HG03108 (cell line): ENCODE measurements around the gene MICB.
"Not testable (repeated sequence)": the region's sequence is repeated elsewhere in the genome, so short reads cannot be mapped to it uniquely, and the experiment has no call there.

Experiments used
- ATAC-seq: cut with Tn5 transposase; IDR thresholded peaks from one replicate; pipeline ENCODE4 v1.9.1; 2021; ENCODE audit warnings: moderate library complexity; ENCODE audit not compliant: unreplicated experiment

The MICB gene

GRCh38 chr6:31473780-31474761 is 23.9 kb upstream of the MICB start:
- ATAC-seq, result no peak

DNA sequence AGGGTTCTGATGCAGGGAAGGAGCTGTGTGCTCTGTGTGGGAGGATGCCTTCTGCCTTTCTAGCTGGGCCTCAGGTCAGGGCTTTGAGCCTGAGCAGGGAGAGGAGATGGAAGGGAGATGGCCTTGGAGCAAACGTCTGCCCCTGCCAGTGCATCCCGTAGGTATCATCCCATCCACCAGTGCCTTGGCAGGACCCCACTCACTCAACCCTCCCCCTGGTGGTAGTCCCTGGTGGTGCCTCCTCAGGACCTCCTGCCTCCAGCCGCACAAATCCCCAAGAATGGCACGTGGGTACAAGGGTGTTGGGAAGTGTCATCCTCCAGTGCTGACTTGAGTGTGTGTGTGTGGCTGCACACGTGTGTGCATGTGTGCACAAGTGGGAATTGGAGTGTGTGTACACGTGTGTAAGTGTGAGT is 23.1 kb upstream of the MICB start:
- no peak for ATAC-seq

DNA sequence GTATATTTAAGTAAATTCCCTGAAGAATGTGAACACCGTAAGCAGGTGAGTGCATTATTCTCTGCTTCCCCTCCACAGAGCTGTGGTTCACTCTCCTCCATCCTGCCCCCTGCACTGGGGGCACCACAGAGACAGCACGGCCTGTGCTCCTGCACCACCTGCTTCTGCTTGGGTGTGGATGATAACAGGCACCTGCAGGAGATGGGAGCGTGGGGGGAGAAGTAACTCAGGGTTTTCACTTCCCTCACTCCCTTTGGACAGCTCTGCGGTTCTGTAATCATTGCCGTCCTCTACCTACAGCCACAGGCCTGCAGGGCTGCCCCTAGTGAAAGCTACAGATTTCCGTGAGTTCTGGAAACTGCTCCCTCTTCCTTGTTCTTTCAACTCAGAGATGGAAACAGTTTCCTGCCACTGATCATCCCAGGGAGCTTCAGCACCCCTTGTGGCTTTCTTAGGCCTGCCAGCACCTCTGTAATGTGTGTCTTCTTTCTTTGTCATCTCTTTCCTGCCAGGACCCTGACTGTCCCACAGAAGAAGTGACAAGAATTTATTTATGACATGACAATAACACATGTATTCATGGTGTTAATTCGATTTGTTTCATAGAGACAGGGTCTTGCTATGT is 21.3 kb upstream of the MICB start:
- no peak for ATAC-seq

GRCh38 chr6:31477521-31477920 is 20.4 kb upstream of the MICB start:
- ATAC-seq, result no peak

DNA sequence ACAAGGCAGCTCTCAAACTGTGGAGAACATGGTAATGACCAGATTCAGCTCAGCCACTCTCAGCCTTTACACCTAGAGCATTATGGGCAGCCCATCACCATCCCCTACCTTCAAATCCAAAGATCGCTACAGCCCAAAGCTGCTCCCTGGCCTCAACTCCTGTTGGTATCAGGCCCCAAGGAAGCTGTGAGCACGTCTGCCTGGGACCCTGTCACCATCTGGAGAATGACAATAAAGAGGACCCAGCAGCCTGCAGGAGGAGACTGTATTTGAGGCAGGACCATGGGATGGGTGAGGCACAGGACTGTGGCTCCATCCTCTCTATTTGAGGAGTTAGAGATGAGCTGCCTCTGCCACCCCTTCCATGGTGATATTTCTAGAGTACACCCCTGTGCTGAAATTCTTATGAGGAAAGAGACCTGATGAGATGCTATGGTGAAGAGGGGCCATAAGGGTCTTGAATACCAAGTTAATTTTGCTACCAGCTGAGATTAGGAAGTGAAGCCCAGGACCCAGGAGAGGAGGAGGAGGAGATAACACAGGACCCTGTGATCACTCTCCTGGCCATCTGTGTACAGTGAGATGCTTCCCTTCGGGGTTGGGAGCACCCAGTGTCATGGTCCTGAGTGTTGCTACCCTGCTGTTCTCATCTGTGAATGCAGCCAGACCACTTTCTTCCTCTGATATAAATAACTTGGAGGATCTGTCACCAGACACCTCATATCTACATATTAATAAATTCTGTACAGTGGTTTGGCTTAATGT is 19.6 kb upstream of the MICB start:
- no peak for ATAC-seq

- no peak for ATAC-seq
Measured at GRCh38 chr6:31479151-31479932, 18.6 kb upstream of the MICB start.

GRCh38 chr6:31479933-31480535 is 17.9 kb upstream of the MICB start:
- no peak for ATAC-seq

DNA sequence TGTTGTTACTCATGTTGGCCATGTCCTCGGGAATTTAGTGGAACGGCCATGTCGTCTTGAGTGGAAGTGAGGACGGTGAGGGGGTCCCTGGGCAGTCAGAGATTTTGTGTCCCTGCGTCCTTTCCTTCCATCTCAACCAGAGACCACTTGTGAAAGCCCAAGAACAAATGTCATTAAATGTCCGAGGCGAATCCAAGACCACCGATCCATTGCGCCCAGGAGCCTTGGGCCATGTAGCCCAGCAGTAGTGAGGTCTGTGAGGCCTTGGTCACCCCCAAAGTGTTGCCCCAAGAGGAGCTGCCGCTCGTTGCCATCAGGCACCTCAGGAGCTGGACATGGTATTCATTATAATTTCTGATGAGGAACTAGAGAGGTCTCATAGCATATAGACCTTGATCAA is 17.4 kb upstream of the MICB start:
- no peak for ATAC-seq

DNA sequence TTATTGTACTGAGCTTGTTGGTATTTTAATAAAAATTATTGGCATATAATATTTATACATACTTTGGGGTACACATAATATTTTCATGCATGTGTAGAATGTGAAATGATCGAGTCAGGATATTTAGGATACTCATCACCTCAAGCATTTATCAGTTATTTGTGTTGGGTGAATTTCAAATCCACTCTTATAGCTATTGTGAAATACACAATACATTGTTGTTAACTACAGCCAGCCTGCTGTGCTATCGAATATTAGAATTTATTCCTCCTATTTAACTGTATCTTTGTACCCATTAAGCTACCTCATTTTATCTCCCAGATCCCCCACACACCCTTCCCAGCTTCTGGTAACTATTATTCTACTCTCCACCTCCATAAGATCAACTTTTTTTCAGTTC is 14.6 kb upstream of the MICB start:
- no peak for ATAC-seq

DNA sequence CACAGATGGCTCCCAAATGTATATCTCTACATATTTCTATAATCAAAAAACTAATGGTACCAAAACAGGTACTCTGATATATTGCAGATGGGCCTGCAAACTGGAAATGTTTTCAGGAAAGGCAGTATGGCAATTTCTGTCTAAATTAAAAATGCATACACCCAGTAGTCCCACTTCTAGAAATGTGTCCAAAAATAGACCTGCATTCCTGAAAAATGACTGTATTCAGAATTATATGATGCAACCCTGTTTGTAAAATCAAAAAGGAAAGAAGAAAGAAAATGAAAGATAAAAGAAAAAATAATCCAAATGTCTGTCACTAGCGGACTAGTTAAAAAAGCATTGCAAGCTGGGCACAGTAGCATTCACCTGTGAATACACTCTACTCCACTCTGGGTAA is 12.9 kb upstream of the MICB start:
- ATAC-seq, result no peak

- ATAC-seq, result not testable (repeated sequence)
Measured at GRCh38 chr6:31486065-31486837, 11.7 kb upstream of the MICB start.

GRCh38 chr6:31487674-31488073 is 10.3 kb upstream of the MICB start:
- ATAC-seq, result not testable (repeated sequence)

GRCh38 chr6:31489086-31489485 is 8.9 kb upstream of the MICB start:
- ATAC-seq, result no peak

DNA sequence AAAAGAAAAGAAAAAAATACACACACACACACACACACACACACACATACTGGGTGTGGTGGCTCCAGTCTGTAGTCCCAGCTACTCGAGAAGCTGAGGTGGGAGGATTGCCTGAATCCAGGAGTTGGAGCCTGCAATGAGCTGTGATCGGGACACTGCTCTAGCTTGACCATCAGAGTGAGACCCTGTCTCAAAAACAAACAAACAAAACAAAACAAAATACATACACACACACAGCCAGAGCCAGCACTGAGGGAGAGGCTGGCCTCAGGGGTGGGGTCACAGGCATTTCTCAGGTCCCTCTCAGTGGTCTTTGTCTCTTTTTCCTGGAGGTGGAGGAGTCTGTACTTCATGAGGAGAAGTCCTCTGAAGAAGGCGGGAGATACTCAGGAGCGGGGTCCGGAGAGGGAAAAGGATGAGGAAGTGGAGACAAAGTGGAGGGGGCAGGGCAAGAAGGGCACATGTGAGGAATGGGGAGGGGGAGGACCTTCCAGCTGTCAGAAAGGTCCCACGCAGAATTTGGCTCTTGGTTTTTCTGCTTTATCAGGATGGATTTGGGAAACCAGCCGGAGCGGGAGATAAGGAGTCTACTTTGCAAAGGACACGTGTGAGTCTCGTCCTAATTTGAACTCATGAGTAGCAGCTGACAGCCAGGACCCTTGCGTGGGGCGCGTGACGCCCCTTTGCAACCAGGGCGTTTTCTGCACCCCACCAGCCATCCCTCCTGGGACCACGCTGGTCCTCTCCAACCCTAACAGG is 7.7 kb upstream of the MICB start:
- ATAC-seq, result no peak

DNA sequence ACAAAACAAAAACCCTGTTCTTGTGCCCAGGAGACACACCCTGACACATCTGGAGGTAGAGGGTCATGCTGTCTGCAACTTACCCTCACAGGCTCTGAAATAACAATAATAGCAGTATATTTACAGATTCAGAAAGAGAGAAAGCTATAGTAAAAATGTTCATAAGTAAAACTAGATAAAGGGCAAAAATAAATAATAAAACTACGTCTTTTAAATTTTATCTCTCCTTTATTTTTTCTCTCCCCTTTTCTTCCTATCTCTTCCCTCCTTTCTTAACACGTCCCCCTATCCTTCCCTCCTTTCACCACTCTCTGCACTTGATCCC is 4.4 kb upstream of the MICB start:
- not testable (repeated sequence) for ATAC-seq

- no peak for ATAC-seq
Measured at GRCh38 chr6:31493875-31494694, 3.9 kb upstream of the MICB start.

DNA sequence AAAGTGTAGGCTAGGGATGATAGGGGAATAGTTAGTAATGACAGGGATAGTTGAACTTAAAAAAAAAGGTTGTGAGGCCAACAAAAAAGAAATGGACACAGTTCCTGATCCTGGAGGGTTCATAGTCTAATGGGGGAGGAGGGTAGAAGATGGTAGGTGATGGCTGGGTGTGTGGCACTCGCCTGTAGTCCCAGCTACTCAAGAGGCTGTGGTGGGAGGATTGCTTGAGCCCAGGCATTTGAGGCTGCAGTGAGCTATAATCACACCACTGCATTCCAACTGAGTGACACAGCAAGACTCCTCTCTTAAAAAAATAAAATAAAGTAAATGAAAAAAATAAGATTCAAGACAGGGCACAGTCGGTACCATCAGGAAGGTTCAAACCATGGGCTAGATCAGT is 2.4 kb upstream of the MICB start:
- no peak for ATAC-seq

- ATAC-seq, result not testable (repeated sequence)
Measured at GRCh38 chr6:31496826-31497225, 1.1 kb upstream of the MICB start.
